Stimulated activated memory B cell treated with anti-CD40 and anti-IgM and Interleukin-4, amounts not matched to agents 10 μg/mL and 1 μg/mL and 100 μg/mL, for 72 hours (primary cell): ENCODE data around the gene TMBIM4.
"Not testable (repeated sequence)": the region's sequence is repeated elsewhere in the genome, so short reads cannot be mapped to it uniquely, and the experiment has no call there.

ENCODE experiments used
- ATAC-seq: fragments of 150-1000 bp; cut with Tn5 transposase; 2 replicates; pipeline ENCODE4 v1.10.0; 2021
- H3K27ac Mint-ChIP-seq: one replicate; pipeline ENCODE4 v1.8.0; 2022; ENCODE audit warnings: mild to moderate bottlenecking, mixed read lengths
- H3K27me3 Mint-ChIP-seq: one replicate; pipeline ENCODE4 v1.8.0; 2022; ENCODE audit warnings: mixed read lengths
- H3K36me3 Mint-ChIP-seq: one replicate; pipeline ENCODE4 v1.8.0; 2022; ENCODE audit warnings: mixed read lengths
- H3K4me1 Mint-ChIP-seq: one replicate; pipeline ENCODE4 v1.8.0; 2022; ENCODE audit warnings: mixed read lengths
- H3K4me3 Mint-ChIP-seq: one replicate; pipeline ENCODE4 v1.8.0; 2022; ENCODE audit warnings: mild to moderate bottlenecking, moderate library complexity, mixed read lengths
- H3K9me3 Mint-ChIP-seq: one replicate; pipeline ENCODE4 v1.8.0; 2022; ENCODE audit warnings: mixed read lengths

The TMBIM4 gene

GRCh38 chr12:66190519-66191370, 20.9 kb upstream of the TMBIM4 start:
- no peak for ATAC-seq
- H3K4me3 Mint-ChIP-seq, result no peak overlapping the region
- H3K27me3 Mint-ChIP-seq, result peaks cover 70% of the 10 kb centered on the region

GRCh38 chr12:66189889-66190288, 20.1 kb upstream of the TMBIM4 start:
- H3K4me1 Mint-ChIP-seq, result peaks cover 12% of the 10 kb centered on the region
- peaks cover 69% of the 10 kb centered on the region for H3K27me3 Mint-ChIP-seq
- ATAC-seq, result no peak
- H3K36me3 Mint-ChIP-seq, result peaks cover 4% of the 10 kb centered on the region
- H3K27ac Mint-ChIP-seq, result no peak overlapping the region
- no peak overlapping the region for H3K4me3 Mint-ChIP-seq
- peaks cover 2% of the 10 kb centered on the region for H3K9me3 Mint-ChIP-seq

More at GRCh38 chr12:66190519-66191370, 20.9 kb upstream of the TMBIM4 start:
- H3K4me1 Mint-ChIP-seq, result peaks cover 12% of the 10 kb centered on the region
- H3K36me3 Mint-ChIP-seq, result peaks cover 4% of the 10 kb centered on the region
- H3K9me3 Mint-ChIP-seq, result peaks cover 2% of the 10 kb centered on the region
- H3K27ac Mint-ChIP-seq, result no peak overlapping the region

GRCh38 chr12:66189486-66189843, 19.7 kb upstream of the TMBIM4 start:
- Mint-ChIP-seq H3K4me3 (peak overlapping the region; percentile 28), H3K27me3 (peaks cover 69% of the 10 kb centered on the region), H3K27ac (no peak overlapping the region), H3K9me3 (peaks cover 7% of the 10 kb centered on the region), H3K36me3 (peaks cover 8% of the 10 kb centered on the region), H3K4me1 (peaks cover 12% of the 10 kb centered on the region)
- ATAC-seq, result no peak

- H3K4me3 Mint-ChIP-seq, result peak within 1 kb of the TSS; percentile 70
- ATAC-seq, result peak; percentile 75
- peaks cover 12% of the 10 kb centered on the region for H3K4me1 Mint-ChIP-seq
- peaks cover 69% of the 10 kb centered on the region for H3K27me3 Mint-ChIP-seq
- peak within 1 kb of the TSS; percentile 42 for H3K27ac Mint-ChIP-seq
- peaks cover 12% of the 10 kb centered on the region for H3K36me3 Mint-ChIP-seq
- peaks cover 9% of the 10 kb centered on the region for H3K9me3 Mint-ChIP-seq
Observed at GRCh38 chr12:66188584-66189485, 19.0 kb upstream of the TMBIM4 start, which contains the start of gene IRAK3. TSS of gene IRAK3 (plus strand) at chr12:66189214. CDS start at chr12:66189300, 86 bp downstream.

GRCh38 chr12:66187821-66188220, 18.0 kb upstream of the TMBIM4 start:
- Mint-ChIP-seq H3K36me3 (peaks cover 12% of the 10 kb centered on the region), H3K27ac (no peak overlapping the region), H3K4me3 (no peak overlapping the region), H3K9me3 (peaks cover 9% of the 10 kb centered on the region), H3K4me1 (peaks cover 12% of the 10 kb centered on the region), H3K27me3 (peaks cover 74% of the 10 kb centered on the region)
- no peak for ATAC-seq

- ATAC-seq, result no peak
- no peak overlapping the region for H3K4me3 Mint-ChIP-seq
- no peak overlapping the region for H3K27ac Mint-ChIP-seq
Observed at GRCh38 chr12:66187036-66187435, 17.2 kb upstream of the TMBIM4 start.

GRCh38 chr12:66184822-66185221, 15.0 kb upstream of the TMBIM4 start:
- not testable (repeated sequence) for H3K9me3 Mint-ChIP-seq, H3K27ac Mint-ChIP-seq, ATAC-seq, H3K4me3 Mint-ChIP-seq
- Mint-ChIP-seq H3K4me1 (peaks cover 12% of the 10 kb centered on the region), H3K36me3 (peaks cover 12% of the 10 kb centered on the region), H3K27me3 (peaks cover 63% of the 10 kb centered on the region)

More at GRCh38 chr12:66187036-66187435, 17.2 kb upstream of the TMBIM4 start:
- H3K36me3 Mint-ChIP-seq, result peaks cover 12% of the 10 kb centered on the region
- peaks cover 82% of the 10 kb centered on the region for H3K27me3 Mint-ChIP-seq
- peaks cover 9% of the 10 kb centered on the region for H3K9me3 Mint-ChIP-seq
- H3K4me1 Mint-ChIP-seq, result peaks cover 12% of the 10 kb centered on the region

- peaks cover 9% of the 10 kb centered on the region for H3K9me3 Mint-ChIP-seq
- no peak for ATAC-seq
- peaks cover 5% of the 10 kb centered on the region for H3K4me1 Mint-ChIP-seq
- H3K36me3 Mint-ChIP-seq, result peaks cover 12% of the 10 kb centered on the region
- H3K27ac Mint-ChIP-seq, result no peak overlapping the region
- H3K4me3 Mint-ChIP-seq, result no peak overlapping the region
- peaks cover 71% of the 10 kb centered on the region for H3K27me3 Mint-ChIP-seq
Observed at GRCh38 chr12:66182956-66183355, 13.2 kb upstream of the TMBIM4 start.

- no peak overlapping the region for H3K27ac Mint-ChIP-seq
- H3K36me3 Mint-ChIP-seq, result no peaks in the 10 kb centered on the region
- H3K4me3 Mint-ChIP-seq, result no peak overlapping the region
- peaks cover 34% of the 10 kb centered on the region for H3K27me3 Mint-ChIP-seq
- no peak for ATAC-seq
- no peaks in the 10 kb centered on the region for H3K4me1 Mint-ChIP-seq
- no peaks in the 10 kb centered on the region for H3K9me3 Mint-ChIP-seq
Observed at GRCh38 chr12:66176105-66176900, 6.5 kb upstream of the TMBIM4 start.

- H3K27me3 Mint-ChIP-seq, result peaks cover 32% of the 10 kb centered on the region
- not testable (repeated sequence) for H3K27ac Mint-ChIP-seq, H3K4me1 Mint-ChIP-seq, H3K4me3 Mint-ChIP-seq, H3K9me3 Mint-ChIP-seq, ATAC-seq, H3K36me3 Mint-ChIP-seq
Observed at GRCh38 chr12:66174391-66175325, 4.9 kb upstream of the TMBIM4 start.

- H3K36me3 Mint-ChIP-seq, result peaks cover 27% of the 10 kb centered on the region
- H3K4me3 Mint-ChIP-seq, result peak overlapping the region; percentile 99
- peaks cover 34% of the 10 kb centered on the region for H3K4me1 Mint-ChIP-seq
- H3K27me3 Mint-ChIP-seq, result peaks cover 7% of the 10 kb centered on the region
- no peak for ATAC-seq
- peak overlapping the region; percentile 99 for H3K27ac Mint-ChIP-seq
- H3K9me3 Mint-ChIP-seq, result peaks cover 2% of the 10 kb centered on the region
Observed at GRCh38 chr12:66170606-66171005, 810 bp upstream of the TMBIM4 start.

GRCh38 chr12:66168410-66168809, 1.4 kb downstream of the TMBIM4 start:
- no peak for ATAC-seq
- Mint-ChIP-seq H3K4me1 (peaks cover 49% of the 10 kb centered on the region), H3K9me3 (peaks cover 2% of the 10 kb centered on the region), H3K27ac (peak overlapping the region; percentile 99), H3K4me3 (peak overlapping the region; percentile 99), H3K27me3 (no peaks in the 10 kb centered on the region), H3K36me3 (peaks cover 41% of the 10 kb centered on the region)

GRCh38 chr12:66166561-66166960, 3.2 kb downstream of the TMBIM4 start:
- Mint-ChIP-seq H3K27ac (no peak overlapping the region), H3K9me3 (peaks cover 2% of the 10 kb centered on the region), H3K27me3 (no peaks in the 10 kb centered on the region), H3K4me3 (no peak overlapping the region), H3K4me1 (peaks cover 66% of the 10 kb centered on the region), H3K36me3 (peaks cover 41% of the 10 kb centered on the region)
- no peak for ATAC-seq

- H3K27me3 Mint-ChIP-seq, result no peaks in the 10 kb centered on the region
- H3K4me1 Mint-ChIP-seq, result peaks cover 60% of the 10 kb centered on the region
- peaks cover 43% of the 10 kb centered on the region for H3K36me3 Mint-ChIP-seq
- ATAC-seq, result no peak
- H3K9me3 Mint-ChIP-seq, result peaks cover 2% of the 10 kb centered on the region
- H3K27ac Mint-ChIP-seq, result no peak overlapping the region
- H3K4me3 Mint-ChIP-seq, result no peak overlapping the region
Observed at GRCh38 chr12:66165141-66165540, 4.7 kb downstream of the TMBIM4 start.
